Tibial nerve (tissue), 4 donors: ENCODE measurements around the gene NRXN3. TPM values are rescaled to one million over a fixed set of nuclear protein-coding genes. Genes with fewer than 3 reads are reported as not detected.

Experiments used
- DNase-seq, 2 donors: peaks; one replicate each; pipeline ENCODE4 v3.0.0-alpha.2; 2019; ENCODE audit warnings: low spot score in 2 of 2
- H3K27ac ChIP-seq, 4 donors: fragments of 200-600 bp; sonication (generic) in 3 of 4; one replicate each; pipeline ENCODE4 v1.5.1; 2017 to 2019; ENCODE audit warnings: mild to moderate bottlenecking in 1 of 4
- H3K27me3 ChIP-seq, 2 donors: fragments of 200-600 bp; sonication (generic) in 1 of 2; one replicate each; pipeline versions ENCODE4 v1.5.1 to v1.6.0; 2017 to 2019
- H3K36me3 ChIP-seq, 3 donors: fragments of 200-600 bp; sonication (generic); one replicate each; pipeline ENCODE4 v1.5.1; 2018 to 2019
- H3K4me1 ChIP-seq, 4 donors: fragments of 200-600 bp; sonication (generic) in 3 of 4; one replicate each; pipeline ENCODE4 v1.5.1; 2017 to 2019
- H3K4me3 ChIP-seq, 4 donors: fragments of 200-600 bp; sonication (generic) in 3 of 4; one replicate each; pipeline ENCODE4 v1.5.1; 2017 to 2019; ENCODE audit warnings: mild to moderate bottlenecking in 1 of 4, moderate library complexity in 1 of 4
- H3K9me3 ChIP-seq, 4 donors: fragments of 200-600 bp; sonication (generic) in 3 of 4; one replicate each; pipeline ENCODE4 v1.5.1; 2017 to 2019
- EP300 ChIP-seq, 2 donors: sonication (generic); formaldehyde crosslinking; IDR thresholded peaks; one replicate each; pipeline ENCODE4 v1.6.1; 2017; ENCODE audit warnings: antibody characterized with exemption in 2 of 2, mild to moderate bottlenecking in 1 of 2
- POLR2A ChIP-seq, 2 donors: fragments of 450-650 bp; IDR thresholded peaks; one replicate each; pipeline ENCODE4 v1.6.1; 2017; ENCODE audit warnings: antibody characterized with exemption in 2 of 2, mild to moderate bottlenecking in 2 of 2, moderate library complexity in 2 of 2
- WGBS, 2 donors: methylation state at CpG; one replicate each; pipeline ENCODE4 v1.1.5; 2018; 5-methylcytosine and 5-hydroxymethylcytosine counted together
- total RNA-seq, 4 donors: library from RNA; depleted of rRNA; stranded (reverse); fragments of >200 nt; gene quantifications; one replicate each; pipeline ENCODE4 v1.1.0, GENCODE V29; 2016
- TF ChIP-seq, protein P1 (sequence below), 5 experiments: fragments of 200-600 bp in 3 of 5; fragments of 450-650 bp in 2 of 5; sonication (generic) in 3 of 5; IDR thresholded peaks; one replicate each; pipeline ENCODE4 v1.5.1; 2016 to 2019; ENCODE audit warnings: antibody characterized with exemption in 5 of 5, mild to moderate bottlenecking in 3 of 5, moderate library complexity in 2 of 5

NRXN3 gene
- total RNA-seq, 4 donors from 2014 or later = 16.7 to 52.2 (median 19.7) TPM

DNA sequence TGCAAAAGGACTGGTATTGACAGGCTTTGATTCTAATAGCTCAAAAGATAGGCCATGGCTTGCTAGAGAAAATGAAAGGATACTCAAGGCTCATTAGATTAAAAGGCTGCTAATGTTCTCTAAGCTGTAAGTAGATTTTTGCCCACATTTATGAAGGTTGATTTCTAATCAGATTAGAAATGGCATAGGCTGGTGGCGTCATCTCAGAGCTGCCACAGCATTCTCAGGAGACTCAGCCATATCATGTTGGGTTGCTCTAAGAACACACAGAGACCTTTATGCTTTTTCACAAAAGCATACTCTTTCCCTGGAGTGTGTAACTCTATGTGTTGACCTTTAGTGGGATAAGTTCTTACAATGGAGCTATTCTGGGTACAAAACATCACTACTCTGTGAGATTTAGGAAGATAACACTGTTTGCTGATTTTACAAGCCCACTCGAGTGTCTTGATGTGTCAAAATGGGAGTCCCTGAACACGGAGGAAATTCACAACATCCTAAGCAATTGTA lies 576.0 kb downstream of the NRXN3 start:
- Histone ChIP-seq H3K4me1 (no peaks in the 10 kb centered on the region), H3K4me3 (no peak overlapping the region), H3K36me3 (no peaks in the 10 kb centered on the region), H3K27ac (no peak overlapping the region), H3K9me3 (no peaks in the 10 kb centered on the region), H3K27me3 (no peaks in the 10 kb centered on the region)
- 36 to 43% methylated on average over 3 of the region's 3 CpGs for WGBS, 2 donors
- DNase-seq = no peak
- no peak for TF ChIP-seq EP300 (IDR thresholded peaks at IDR 0.05)
- TF ChIP-seq, protein P1, sequence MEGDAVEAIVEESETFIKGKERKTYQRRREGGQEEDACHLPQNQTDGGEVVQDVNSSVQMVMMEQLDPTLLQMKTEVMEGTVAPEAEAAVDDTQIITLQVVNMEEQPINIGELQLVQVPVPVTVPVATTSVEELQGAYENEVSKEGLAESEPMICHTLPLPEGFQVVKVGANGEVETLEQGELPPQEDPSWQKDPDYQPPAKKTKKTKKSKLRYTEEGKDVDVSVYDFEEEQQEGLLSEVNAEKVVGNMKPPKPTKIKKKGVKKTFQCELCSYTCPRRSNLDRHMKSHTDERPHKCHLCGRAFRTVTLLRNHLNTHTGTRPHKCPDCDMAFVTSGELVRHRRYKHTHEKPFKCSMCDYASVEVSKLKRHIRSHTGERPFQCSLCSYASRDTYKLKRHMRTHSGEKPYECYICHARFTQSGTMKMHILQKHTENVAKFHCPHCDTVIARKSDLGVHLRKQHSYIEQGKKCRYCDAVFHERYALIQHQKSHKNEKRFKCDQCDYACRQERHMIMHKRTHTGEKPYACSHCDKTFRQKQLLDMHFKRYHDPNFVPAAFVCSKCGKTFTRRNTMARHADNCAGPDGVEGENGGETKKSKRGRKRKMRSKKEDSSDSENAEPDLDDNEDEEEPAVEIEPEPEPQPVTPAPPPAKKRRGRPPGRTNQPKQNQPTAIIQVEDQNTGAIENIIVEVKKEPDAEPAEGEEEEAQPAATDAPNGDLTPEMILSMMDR (IDR thresholded peaks at IDR 0.05) = no peak
- no peak for TF ChIP-seq POLR2A (IDR thresholded peaks at IDR 0.05)

- no peak for DNase-seq
Observed at GRCh38 chr14:78747813-78748212, 577.6 kb downstream of the NRXN3 start.

GRCh38 chr14:78752518-78753188 lies 582.5 kb downstream of the NRXN3 start:
- no peaks in the 10 kb centered on the region for H3K27me3 ChIP-seq
- H3K9me3 ChIP-seq = no peaks in the 10 kb centered on the region

More at GRCh38 chr14:78747813-78748212, 577.6 kb downstream of the NRXN3 start:
- no peaks in the 10 kb centered on the region for H3K9me3 ChIP-seq
- no peak overlapping the region for H3K27ac ChIP-seq
- H3K4me3 ChIP-seq = no peak overlapping the region
- no peaks in the 10 kb centered on the region for H3K36me3 ChIP-seq
- no peaks in the 10 kb centered on the region for H3K4me1 ChIP-seq
- H3K27me3 ChIP-seq = no peaks in the 10 kb centered on the region
- WGBS, 2 donors = 58 to 68% methylated on average over 2 of the region's 2 CpGs
- no peak for TF ChIP-seq POLR2A (IDR thresholded peaks at IDR 0.05)

GRCh38 chr14:78754059-78754458 lies 583.9 kb downstream of the NRXN3 start:
- Histone ChIP-seq H3K4me1 (no peaks in the 10 kb centered on the region), H3K27ac (no peak overlapping the region), H3K4me3 (no peak overlapping the region), H3K27me3 (no peaks in the 10 kb centered on the region), H3K9me3 (no peaks in the 10 kb centered on the region), H3K36me3 (no peaks in the 10 kb centered on the region)
- TF ChIP-seq POLR2A (IDR thresholded peaks at IDR 0.05) (no peak), EP300 (IDR thresholded peaks at IDR 0.05) (no peak)
- TF ChIP-seq, protein P1 (IDR thresholded peaks at IDR 0.05) = no peak
- no peak for DNase-seq
- 87 to 90% methylated on average over 6 of the region's 6 CpGs for WGBS, 2 donors

More at GRCh38 chr14:78752518-78753188, 582.5 kb downstream of the NRXN3 start:
- Histone ChIP-seq H3K4me3 (no peak overlapping the region), H3K36me3 (no peaks in the 10 kb centered on the region), H3K27ac (no peak overlapping the region), H3K4me1 (no peaks in the 10 kb centered on the region)
- no peak for DNase-seq
- 51 to 66% methylated on average over 5 of the region's 5 CpGs for WGBS, 2 donors
- TF ChIP-seq EP300 (IDR thresholded peaks at IDR 0.05) (no peak), POLR2A (IDR thresholded peaks at IDR 0.05) (no peak)
- TF ChIP-seq, protein P1 (IDR thresholded peaks at IDR 0.05) = no peak

DNA sequence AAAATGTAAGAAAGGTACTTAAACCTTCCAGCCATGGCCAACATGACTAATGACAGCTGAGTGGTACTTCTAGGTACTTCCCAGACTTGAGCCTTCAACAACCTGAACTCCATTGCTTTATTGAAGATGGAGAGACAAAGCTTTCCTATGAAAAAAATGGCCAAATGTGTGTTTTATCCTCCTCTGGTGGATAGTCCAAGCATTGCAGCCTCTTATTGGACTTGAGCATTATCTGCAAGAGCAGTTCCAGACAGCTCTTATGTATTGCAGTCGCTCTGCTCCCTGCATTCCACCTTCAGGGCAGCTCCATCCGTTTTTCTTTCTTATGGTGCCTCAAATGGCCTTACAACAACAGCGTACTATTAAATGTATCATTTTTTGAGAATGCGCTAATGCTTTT lies 588.2 kb downstream of the NRXN3 start:
- TF ChIP-seq, protein P1 (IDR thresholded peaks at IDR 0.05) = peak in 3 of 5 experiments; percentile 10 to 53 (median 18)
- no peak for TF ChIP-seq EP300 (IDR thresholded peaks at IDR 0.05)
- Histone ChIP-seq H3K27me3 (no peaks in the 10 kb centered on the region), H3K27ac (no peak overlapping the region), H3K4me1 (no peaks in the 10 kb centered on the region), H3K4me3 (no peak overlapping the region), H3K9me3 (no peaks in the 10 kb centered on the region), H3K36me3 (no peaks in the 10 kb centered on the region)
- DNase-seq = no peak
- 63 to 64% methylated on average over 4 of the region's 4 CpGs for WGBS, 2 donors
